NCI-H1694 treated with DMSO at 0.1 percent for 48 hours (cell line): ENCODE results near the gene UBXN7.
"Not testable (repeated sequence)": the region's sequence is repeated elsewhere in the genome, so short reads cannot be mapped to it uniquely, and the experiment has no call there.

Source experiments
- DNase-seq: peaks from one replicate; lab custom pipeline; 2025; lab: John Stamatoyannopoulos, UW

UBXN7 gene

GRCh38 chr3:196432137-196432879 lies at the start of gene UBXN7:
UBXN7 (minus strand) TSS chr3:196432427; CDS start chr3:196432399, 28 bp downstream.
- peak; percentile 90 for DNase-seq

DNA sequence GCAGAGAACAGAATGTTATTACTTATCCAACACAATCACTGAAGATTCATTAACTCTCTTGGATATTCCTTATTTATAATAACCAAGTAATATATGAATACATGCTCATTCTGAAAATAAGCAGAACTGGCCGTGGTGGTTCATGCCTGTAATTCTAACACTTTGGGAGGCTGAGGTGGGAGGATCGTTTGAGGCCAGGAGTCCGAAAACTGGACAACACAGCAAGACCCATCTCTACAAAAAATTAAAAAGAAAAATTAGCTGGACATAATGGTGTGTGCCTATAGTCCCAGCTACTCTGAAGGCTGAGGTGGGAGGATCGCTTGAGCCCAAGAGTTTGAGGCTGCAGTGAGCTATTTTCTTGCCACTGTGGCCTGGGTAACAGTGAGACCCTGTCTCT lies 45.5 kb upstream of the UBXN7 start:
- DNase-seq = no peak

- DNase-seq = no peak
These were observed 40.1 kb upstream of the UBXN7 start for GRCh38 chr3:196472286-196472685.

GRCh38 chr3:196471551-196471950 lies 39.3 kb upstream of the UBXN7 start:
- DNase-seq = no peak

DNA sequence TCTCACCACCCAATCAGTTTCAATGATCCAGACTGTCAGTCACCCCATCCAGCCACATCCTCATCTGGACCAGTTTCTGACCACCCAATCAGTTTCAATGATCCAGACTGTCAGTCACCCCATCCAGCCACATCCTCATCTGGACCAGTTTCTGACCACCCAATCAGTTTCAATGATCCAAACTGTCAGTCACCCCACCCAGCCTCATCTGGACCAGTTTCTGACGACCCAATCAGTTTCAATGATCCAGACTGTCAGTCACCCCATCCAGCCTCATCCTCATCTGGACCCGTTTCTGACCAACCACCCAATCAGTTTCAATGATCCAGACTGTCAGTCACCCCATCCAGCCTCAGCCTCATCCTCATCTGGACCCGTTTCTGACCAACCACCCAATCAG lies 38.0 kb upstream of the UBXN7 start:
- not testable (repeated sequence) for DNase-seq

GRCh38 chr3:196463804-196464203 lies 31.6 kb upstream of the UBXN7 start:
- DNase-seq = no peak

GRCh38 chr3:196463478-196463756 lies 31.2 kb upstream of the UBXN7 start:
- no peak for DNase-seq

DNA sequence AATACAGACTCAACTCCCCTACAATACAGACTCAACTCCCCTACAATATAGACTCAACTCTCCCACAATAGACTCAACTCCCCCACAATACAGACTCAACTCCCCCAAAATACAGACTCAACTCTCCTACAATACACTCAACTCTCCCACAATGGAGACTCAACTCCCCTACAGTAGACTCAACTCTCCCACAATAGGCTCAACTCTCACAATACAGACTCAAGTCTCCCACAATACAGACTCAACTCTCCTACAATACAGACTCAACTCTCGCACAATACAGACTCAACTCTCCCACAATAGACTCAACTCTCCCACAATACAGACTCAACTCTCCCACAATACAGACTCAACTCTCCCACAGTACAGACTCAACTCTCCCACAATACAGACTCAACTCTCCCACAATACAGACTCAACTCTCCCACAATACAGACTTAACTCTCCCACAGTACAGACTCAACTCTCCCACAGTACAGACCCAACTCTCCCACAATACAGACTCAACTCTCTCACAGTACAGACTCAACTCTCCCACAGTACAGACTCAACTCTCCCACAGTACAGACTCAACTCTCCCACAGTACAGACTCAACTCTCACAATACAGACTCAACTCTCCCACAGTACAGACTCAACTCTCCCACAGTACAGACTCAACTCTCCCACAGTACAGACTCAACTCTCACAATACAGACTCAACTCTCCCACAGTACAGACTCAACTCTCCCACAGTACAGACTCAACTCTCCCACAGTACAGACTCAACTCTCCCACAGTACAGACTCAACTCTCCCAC lies 30.7 kb upstream of the UBXN7 start:
- DNase-seq = not testable (repeated sequence)

DNA sequence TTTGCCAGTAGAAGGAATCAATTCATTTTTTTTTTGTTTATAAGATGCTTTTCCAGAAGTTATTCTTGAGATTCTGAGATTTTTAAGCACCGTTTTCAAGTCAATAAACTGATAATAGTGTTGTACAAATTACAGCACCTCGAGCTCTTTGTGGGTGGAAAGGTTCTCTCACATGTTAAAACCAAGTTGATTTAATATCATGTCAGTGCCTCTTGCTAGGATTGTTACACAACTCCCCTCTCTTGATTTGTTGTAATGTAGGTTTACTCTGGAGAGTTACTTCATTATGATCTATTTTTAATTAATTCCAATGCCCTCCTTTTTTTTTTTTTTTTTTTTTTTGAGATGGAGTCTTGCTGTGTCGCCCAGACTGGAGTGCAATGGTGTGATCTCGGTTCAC lies 25.8 kb upstream of the UBXN7 start:
- no peak for DNase-seq

DNA sequence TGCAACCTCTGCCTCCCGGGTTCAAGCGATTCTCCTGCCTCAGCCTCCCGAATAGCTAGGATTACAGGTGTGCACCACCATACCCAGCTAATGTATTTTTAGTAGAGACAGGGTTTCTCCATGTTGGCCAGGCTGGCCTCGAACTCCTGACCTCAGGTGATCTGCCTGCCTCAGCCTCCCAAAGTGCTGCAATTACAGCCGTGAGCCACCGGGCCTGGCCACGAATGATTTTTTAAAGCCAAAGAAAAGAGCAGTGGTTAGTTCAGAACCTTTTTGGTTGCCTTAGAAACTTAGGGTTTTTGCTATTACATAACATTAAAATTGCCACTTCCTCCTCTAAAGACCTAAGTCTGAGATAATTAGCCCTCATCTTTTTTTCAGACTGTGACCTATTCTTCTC lies 25.2 kb upstream of the UBXN7 start:
- DNase-seq = not testable (repeated sequence)

DNA sequence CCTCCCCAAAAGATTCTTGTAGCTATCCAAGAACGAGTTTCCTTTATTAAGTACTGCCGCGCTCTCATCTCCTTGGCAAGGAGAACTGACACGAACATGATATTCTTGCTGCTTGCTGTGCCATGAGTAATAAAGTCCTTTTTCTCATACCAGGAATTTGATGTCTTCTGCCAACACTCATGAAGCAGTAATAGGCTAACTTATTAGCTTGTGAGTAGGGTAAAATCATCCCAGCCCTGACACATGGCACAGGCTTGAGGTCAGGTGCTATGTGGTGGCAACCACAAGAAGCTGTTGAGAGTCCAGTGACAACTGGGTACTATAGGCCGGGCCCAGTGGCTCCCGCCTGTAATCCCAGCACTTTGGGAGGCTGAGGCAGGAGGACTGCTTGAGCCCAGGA lies 22.7 kb upstream of the UBXN7 start:
- no peak for DNase-seq

- DNase-seq = not testable (repeated sequence)
These were observed 13.2 kb upstream of the UBXN7 start for GRCh38 chr3:196445391-196445790.

- no peak for DNase-seq
These were observed 12.3 kb upstream of the UBXN7 start for GRCh38 chr3:196444500-196444894.

- no peak for DNase-seq
These were observed 8.5 kb upstream of the UBXN7 start for GRCh38 chr3:196440696-196441095.

DNA sequence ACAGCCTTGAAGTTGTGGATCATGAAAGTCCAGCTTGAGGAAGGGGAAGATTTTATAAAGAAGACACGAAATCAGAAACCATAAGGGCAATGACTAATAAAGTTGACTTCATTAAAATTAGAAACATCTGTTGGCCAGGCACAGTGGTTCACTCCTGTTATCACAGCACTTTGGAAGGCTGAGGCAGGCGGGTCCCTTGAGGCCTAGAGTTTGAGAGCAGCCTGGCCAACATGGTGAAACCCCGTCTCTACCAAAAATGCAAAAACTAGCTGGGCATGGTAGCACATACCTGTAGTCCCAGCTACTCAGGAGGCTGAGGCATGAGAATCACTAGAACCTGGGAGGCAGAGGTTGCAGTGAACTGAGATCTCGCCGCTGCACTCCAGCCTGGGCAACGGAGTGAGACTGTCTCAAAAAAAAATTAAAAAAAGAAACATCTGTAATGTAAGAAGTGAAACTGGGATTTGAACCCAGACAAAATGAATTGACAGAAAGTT lies 7.9 kb upstream of the UBXN7 start:
- DNase-seq = no peak

DNA sequence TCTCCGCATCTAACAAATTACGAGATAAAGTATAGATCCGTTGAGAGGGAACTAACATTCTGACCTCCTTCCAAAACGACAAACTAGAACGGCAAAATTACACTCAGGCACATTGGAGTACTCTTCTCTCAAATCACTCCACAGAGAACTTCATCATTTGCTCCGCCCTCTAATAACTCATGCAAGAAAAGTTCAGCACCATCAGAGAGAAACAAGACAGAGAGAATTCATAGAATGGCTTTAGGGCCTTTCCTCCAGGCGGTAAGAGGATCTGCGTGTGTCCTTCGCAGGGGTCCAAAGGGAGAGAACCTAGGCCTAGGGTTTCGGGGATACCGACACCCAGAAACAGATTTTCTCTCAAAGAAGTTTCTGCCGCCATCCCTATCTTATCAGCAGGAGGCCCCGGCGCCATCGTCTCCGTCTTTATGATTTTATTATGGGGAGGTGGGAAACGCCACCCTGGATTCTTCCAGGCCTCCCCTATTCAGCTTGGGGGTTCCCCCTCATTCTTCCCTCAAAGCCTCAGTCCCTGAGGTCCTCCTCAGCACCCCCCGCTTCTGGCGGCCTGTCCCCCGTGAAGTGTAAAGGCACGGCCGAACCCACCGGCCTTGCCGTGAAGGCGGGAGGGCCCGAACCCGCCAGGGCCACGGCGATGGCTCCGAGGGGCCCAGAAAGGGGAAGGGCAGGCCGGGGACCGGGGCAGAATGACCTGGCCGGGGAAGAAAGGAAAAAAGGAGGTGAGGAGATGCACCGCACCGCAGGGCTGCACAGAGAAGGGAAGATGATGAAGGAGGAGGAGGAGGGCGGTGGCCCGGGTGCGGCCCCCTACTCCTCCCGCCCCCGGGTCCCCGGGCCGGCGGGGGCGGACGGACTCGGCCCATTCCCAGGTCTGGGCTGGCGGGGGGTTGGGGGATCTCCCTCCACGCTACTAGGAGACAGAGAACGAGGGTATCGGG lies 768 bp downstream of the UBXN7 start:
- DNase-seq = peak; percentile 20

- no peak for DNase-seq
These were observed 4.2 kb downstream of the UBXN7 start for GRCh38 chr3:196428041-196428440.

DNA sequence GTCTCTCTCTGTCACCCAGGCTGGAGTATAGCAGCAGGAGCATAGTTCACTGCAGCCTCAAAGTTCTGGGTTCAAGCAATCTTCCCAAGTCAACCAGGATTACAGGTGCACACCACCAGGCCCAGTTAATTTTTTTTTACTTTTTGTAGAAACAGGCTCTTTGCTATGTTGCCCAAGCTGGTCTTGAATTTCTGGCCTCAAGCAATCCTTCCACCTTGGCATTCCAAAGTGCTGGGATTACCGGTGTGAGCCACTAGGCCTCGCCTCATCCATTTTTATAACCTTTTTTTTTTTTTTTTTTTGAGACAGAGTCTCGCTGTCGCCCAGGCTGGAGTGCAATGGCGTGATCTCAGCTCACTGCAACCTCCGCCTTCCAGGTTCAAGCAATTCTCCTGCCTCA lies 7.8 kb downstream of the UBXN7 start:
- DNase-seq = not testable (repeated sequence)

- no peak for DNase-seq
These were observed 9.0 kb downstream of the UBXN7 start for GRCh38 chr3:196423044-196423781.

GRCh38 chr3:196421668-196422067 lies 10.6 kb downstream of the UBXN7 start:
- not testable (repeated sequence) for DNase-seq

GRCh38 chr3:196419386-196419785 lies 12.8 kb downstream of the UBXN7 start:
- no peak for DNase-seq

- DNase-seq = no peak
These were observed 13.6 kb downstream of the UBXN7 start for GRCh38 chr3:196418601-196419000.
